GM10266 (cell line): ENCODE data around the gene OR7C2.

Experiments
- DNase-seq: peaks from one replicate; pipeline ENCODE4 v3.0.0; 2012; ENCODE audit errors: extremely low spot score
- CTCF ChIP-seq: IDR thresholded peaks from 2 replicates; pipeline ENCODE4 v1.5.1; 2012; ENCODE audit warnings: mild to moderate bottlenecking, low read depth; ENCODE audit not compliant: control insufficient read depth, insufficient read depth; ENCODE audit errors: missing control alignments

OR7C2 gene

DNA sequence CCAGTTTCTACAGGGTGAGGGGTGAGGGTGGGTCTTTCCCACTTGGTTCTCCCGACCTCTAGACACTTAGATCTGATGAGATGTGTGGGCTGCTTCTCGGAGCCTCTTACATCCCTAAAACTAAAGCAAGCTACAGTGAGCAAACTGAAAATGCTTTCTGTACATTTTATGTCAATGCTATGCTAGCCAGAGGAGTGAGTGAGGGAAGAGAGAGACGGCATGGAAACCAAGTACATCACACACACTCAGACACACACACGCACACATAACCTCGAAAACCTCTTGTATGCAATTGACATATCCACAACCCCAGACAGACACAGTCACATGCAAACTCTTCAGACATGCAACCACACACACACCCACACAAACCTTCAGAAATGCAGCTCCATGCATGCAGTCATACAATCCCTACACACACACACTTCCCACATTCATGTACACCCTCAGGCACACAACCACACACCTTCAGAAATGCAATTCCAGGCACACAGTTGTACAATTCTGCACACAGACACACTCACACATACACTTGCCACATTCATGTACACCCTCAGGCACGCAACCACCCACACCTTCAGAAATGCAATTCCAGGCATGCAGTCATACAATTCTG lies 37.0 kb downstream of the OR7C2 start:
- no peak for TF ChIP-seq CTCF
- DNase-seq: no peak

DNA sequence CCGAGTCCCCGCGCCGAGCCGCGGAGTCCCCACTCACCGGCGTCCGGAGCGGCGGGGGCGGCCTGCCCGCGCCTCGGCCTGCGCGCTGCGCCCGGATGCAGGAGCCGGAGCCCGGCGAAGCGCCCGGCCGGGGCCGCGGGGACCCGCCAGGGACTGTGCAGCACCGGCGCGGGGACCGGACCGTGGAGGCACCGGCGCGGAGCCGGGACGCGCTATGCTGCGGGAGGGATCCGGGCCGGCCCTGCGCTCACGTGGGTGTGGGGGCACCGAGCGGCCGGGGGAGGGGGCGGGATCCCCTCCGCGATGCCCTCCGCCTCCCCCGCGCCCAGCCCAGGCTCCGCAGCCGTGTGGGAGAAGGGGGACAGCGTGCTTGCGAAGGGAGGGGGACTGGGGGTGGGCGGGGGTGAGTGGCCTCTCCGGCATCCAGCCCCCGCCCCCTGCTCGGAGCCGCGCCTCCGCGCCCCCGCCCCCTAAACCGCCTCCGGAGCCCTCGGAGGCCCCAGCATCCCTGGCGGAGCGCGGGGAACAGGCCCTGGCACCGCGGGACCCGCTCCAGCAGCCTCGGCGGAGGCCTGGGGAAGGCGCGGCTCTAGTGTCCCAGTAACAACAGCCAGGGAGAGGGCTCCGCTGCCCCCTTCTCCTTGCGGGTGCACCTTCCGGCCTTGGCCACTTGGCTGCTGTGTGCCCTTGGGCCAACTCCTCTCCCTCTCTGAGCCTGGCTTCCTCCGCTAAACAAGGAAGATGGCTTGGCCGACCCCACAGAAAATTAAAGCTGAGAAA lies 38.4 kb downstream of the OR7C2 start, which contains the start of gene SLC1A6:
Gene SLC1A6 (minus strand): TSS at position 389 of the 780 bp plus-strand sequence. CDS start 6,954 bp downstream, outside the sequence.
- no peak for TF ChIP-seq CTCF
- no peak for DNase-seq

GRCh38 chr19:14985133-14985532 lies 43.8 kb downstream of the OR7C2 start:
- no peak for DNase-seq
- TF ChIP-seq CTCF: no peak
